Naive thymus-derived CD4-positive, alpha-beta T cell (primary cell): Measurements from ENCODE around the gene GPR173. TPM values are rescaled to one million over a fixed set of nuclear protein-coding genes. Genes with fewer than 3 reads are reported as not detected.
A peak's percentile ranks its signal among the peaks of the same experiment; 100 is the strongest.

Source experiments
- ATAC-seq: fragments of 150-1000 bp; cut with Tn5 transposase; 2 replicates; pipeline ENCODE4 v1.10.0; 2021; ENCODE audit warnings: mild to moderate bottlenecking, moderate library complexity
- CTCF ChIA-PET: fragments of 350-600 bp; sonication (Branson Sonifier 250); formaldehyde crosslinking; loops from one replicate; lab custom pipeline; 2021; ENCODE audit warnings: antibody characterized with exemption; lab: Charles Lee
- POLR2A ChIA-PET: fragments of 350-600 bp; sonication (Branson Sonifier 250); formaldehyde crosslinking; loops from one replicate; lab custom pipeline; 2021; ENCODE audit warnings: antibody characterized with exemption, inconsistent platforms; lab: Charles Lee
- DNase-seq, 9 donors: peaks; one replicate each; pipeline versions ENCODE4 v3.0.0 to v3.0.0-alpha.2; 2020 to 2022; ENCODE audit warnings: mixed read lengths in 1 of 9
- H3K27ac ChIP-seq: one replicate; pipeline ENCODE4 v1.7.0; 2013; ENCODE audit warnings: mild to moderate bottlenecking, low read depth, low read length, moderate library complexity
- H3K27me3 ChIP-seq, 2 donors: one replicate each; pipeline ENCODE4 v1.7.0; 2013; ENCODE audit warnings: low read length in 2 of 2, mild to moderate bottlenecking in 2 of 2, moderate library complexity in 2 of 2; ENCODE audit not compliant: control insufficient read depth in 2 of 2, insufficient read depth in 2 of 2
- H3K36me3 ChIP-seq, 3 experiments: 1 replicate in 2 of 3; 2 replicates in 1 of 3; pipeline ENCODE4 v1.7.0; 2013; ENCODE audit warnings: low read length in 3 of 3, mild to moderate bottlenecking in 3 of 3, moderate library complexity in 1 of 3; ENCODE audit not compliant: insufficient read depth in 3 of 3, control insufficient read depth in 2 of 3
- H3K4me1 ChIP-seq, 2 donors: one replicate each; pipeline ENCODE4 v1.7.0; 2013; ENCODE audit warnings: low read length in 2 of 2, mild to moderate bottlenecking in 2 of 2, moderate library complexity in 1 of 2; ENCODE audit not compliant: control insufficient read depth in 2 of 2, insufficient read depth in 2 of 2
- H3K4me3 ChIP-seq: 2 replicates; pipeline ENCODE4 v1.7.0; 2013; ENCODE audit warnings: mild to moderate bottlenecking, low read length
- H3K9me3 ChIP-seq, 3 experiments: 1 replicate in 2 of 3; 2 replicates in 1 of 3; pipeline ENCODE4 v1.7.0; 2013; ENCODE audit warnings: low read length in 3 of 3; ENCODE audit not compliant: control insufficient read depth in 2 of 3
- H3K27ac Mint-ChIP-seq, 9 donors: one replicate each; pipeline ENCODE4 v1.8.0; 2020 to 2022; ENCODE audit warnings: mixed read lengths in 9 of 9, mild to moderate bottlenecking in 8 of 9, moderate library complexity in 5 of 9, inconsistent platforms in 2 of 9
- H3K27me3 Mint-ChIP-seq, 5 donors: one replicate each; pipeline ENCODE4 v1.8.0; 2021 to 2022; ENCODE audit warnings: mixed read lengths in 5 of 5, mild to moderate bottlenecking in 1 of 5
- H3K36me3 Mint-ChIP-seq, 5 donors: one replicate each; pipeline ENCODE4 v1.8.0; 2020 to 2022; ENCODE audit warnings: mixed read lengths in 5 of 5, mild to moderate bottlenecking in 3 of 5, inconsistent platforms in 1 of 5
- H3K4me1 Mint-ChIP-seq, 7 donors: one replicate each; pipeline ENCODE4 v1.8.0; 2020 to 2022; ENCODE audit warnings: mixed read lengths in 7 of 7, mild to moderate bottlenecking in 3 of 7, inconsistent platforms in 1 of 7
- H3K4me3 Mint-ChIP-seq, 10 donors: one replicate each; pipeline ENCODE4 v1.8.0; 2020 to 2022; ENCODE audit warnings: mild to moderate bottlenecking in 10 of 10, mixed read lengths in 10 of 10, moderate library complexity in 6 of 10, inconsistent platforms in 2 of 10
- H3K9me3 Mint-ChIP-seq, 11 donors: one replicate each; pipeline ENCODE4 v1.8.0; 2020 to 2022; ENCODE audit warnings: mixed read lengths in 11 of 11, mild to moderate bottlenecking in 4 of 11, inconsistent platforms in 1 of 11, moderate library complexity in 1 of 11
- intact Hi-C, 2 donors: fragments of 100-400 bp; cut with micrococcal nuclease; formaldehyde crosslinking; loops; one replicate each; pipeline ENCODE4 v1.15.1; 2023
- polyA plus RNA-seq, 2 donors: library from polyadenylated mRNA; unstranded; fragments of 300-500 nt; fragmentation: Illumina TruSeq; gene quantifications; one replicate each; pipeline ENCODE4 v1.2.3, GENCODE V29; 2021
- total RNA-seq, 6 experiments: library from RNA in 5 of 6; stranded (reverse) in 5 of 6; gene quantifications; 1 replicate in 5 of 6; 2 replicates in 1 of 6; pipeline ENCODE4 v1.2.3 and lab custom pipeline; 2021 to 2026

Gene GPR173
- total and polyA plus RNA-seq, 7 experiments from 2014 or later, result 0.13 to 0.47 TPM; not detected in 5

DNA sequence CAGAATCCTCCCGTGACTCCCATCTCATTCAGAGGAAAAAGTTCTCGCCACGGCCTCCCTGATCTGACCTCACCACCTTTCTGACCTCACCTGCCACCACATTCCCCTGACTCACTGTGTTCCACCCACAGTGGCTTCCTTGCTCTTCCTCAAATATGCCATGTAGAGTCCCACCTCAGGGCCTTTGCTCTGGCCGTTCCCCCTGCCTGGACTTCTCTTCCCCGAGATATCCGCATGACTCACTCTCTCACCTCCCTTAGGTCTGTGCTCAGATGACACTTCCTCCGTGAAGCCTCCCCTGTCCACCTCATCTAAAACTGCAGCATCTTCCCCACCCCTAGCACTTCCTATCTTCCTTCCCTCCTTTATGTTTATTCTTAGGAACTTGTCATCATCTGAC is 26.4 kb downstream of the GPR173 start:
- H3K4me1 ChIP-seq, result peaks cover 0 to 7% of the 10 kb centered on the region in 2 donors
- Mint-ChIP-seq H3K9me3 (peaks cover 0 to 4% (median 0%) of the 10 kb centered on the region in 11 donors), H3K4me3 (no peak overlapping the region), H3K27ac (peak overlapping the region in 3 of 9 donors; percentile 12 to 44 (median 28)), H3K36me3 (no peaks in the 10 kb centered on the region), H3K4me1 (peaks cover 6 to 22% (median 17%) of the 10 kb centered on the region in 7 donors), H3K27me3 (no peaks in the 10 kb centered on the region)
- intact Hi-C loops, result no loop called here
- ChIA-PET POLR2A (no interaction called here), CTCF (no interaction called here)
- H3K27ac ChIP-seq, result no peak overlapping the region
- no peak overlapping the region for H3K4me3 ChIP-seq
- no peaks in the 10 kb centered on the region for H3K27me3 ChIP-seq
- H3K36me3 ChIP-seq, result no peaks in the 10 kb centered on the region
- ATAC-seq, result no peak
- no peak for DNase-seq
- no peaks in the 10 kb centered on the region for H3K9me3 ChIP-seq

DNA sequence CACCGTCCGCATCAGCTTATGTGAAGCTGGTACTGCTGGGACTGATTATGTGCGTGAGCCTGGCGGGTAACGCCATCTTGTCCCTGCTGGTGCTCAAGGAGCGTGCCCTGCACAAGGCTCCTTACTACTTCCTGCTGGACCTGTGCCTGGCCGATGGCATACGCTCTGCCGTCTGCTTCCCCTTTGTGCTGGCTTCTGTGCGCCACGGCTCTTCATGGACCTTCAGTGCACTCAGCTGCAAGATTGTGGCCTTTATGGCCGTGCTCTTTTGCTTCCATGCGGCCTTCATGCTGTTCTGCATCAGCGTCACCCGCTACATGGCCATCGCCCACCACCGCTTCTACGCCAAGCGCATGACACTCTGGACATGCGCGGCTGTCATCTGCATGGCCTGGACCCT is 28.1 kb downstream of the GPR173 start:
- Histone ChIP-seq H3K27ac (no peak overlapping the region), H3K4me1 (peaks cover 0 to 7% of the 10 kb centered on the region in 2 donors), H3K36me3 (no peaks in the 10 kb centered on the region), H3K27me3 (no peaks in the 10 kb centered on the region), H3K9me3 (no peaks in the 10 kb centered on the region), H3K4me3 (no peak overlapping the region)
- POLR2A ChIA-PET, result no interaction called here
- Mint-ChIP-seq H3K27me3 (no peaks in the 10 kb centered on the region), H3K4me3 (no peak overlapping the region), H3K27ac (peak overlapping the region in 1 of 9 donors; percentile 60), H3K9me3 (peaks cover 0 to 3% (median 0%) of the 10 kb centered on the region in 11 donors), H3K4me1 (peaks cover 11 to 25% (median 18%) of the 10 kb centered on the region in 7 donors), H3K36me3 (no peaks in the 10 kb centered on the region)
- ATAC-seq (no peak), DNase-seq (no peak)
- CTCF ChIA-PET, result no interaction called here
- intact Hi-C loops, result no loop called here

DNA sequence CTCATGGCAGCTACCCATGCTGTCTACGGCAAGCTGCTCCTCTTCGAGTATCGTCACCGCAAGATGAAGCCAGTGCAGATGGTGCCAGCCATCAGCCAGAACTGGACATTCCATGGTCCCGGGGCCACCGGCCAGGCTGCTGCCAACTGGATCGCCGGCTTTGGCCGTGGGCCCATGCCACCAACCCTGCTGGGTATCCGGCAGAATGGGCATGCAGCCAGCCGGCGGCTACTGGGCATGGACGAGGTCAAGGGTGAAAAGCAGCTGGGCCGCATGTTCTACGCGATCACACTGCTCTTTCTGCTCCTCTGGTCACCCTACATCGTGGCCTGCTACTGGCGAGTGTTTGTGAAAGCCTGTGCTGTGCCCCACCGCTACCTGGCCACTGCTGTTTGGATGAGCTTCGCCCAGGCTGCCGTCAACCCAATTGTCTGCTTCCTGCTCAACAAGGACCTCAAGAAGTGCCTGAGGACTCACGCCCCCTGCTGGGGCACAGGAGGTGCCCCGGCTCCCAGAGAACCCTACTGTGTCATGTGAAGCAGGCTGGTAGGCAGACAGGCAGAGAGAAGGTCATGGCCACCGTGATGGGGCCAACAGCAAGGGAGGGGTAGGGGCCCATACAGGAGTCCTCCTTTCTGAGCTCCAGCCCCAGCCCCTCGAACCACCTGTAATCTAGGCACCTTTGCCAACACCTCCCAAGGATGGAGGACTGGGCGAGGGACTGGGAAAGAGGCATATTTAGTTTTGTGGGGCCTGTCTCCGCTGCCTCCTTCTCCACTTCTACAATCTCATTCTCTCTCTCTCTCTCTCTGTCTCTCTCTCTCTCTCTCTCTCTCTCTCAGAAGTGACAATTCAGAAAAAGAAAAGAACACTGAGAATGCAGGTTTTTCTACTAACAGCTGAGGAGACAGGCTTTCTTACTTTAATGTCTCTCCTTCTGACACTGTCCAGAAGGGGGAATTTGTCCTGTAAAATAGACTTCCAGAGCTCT is 28.9 kb downstream of the GPR173 start:
- peak overlapping the region in 3 of 9 donors; percentile 0 to 54 (median 52) for H3K27ac Mint-ChIP-seq
- no peak for DNase-seq
- Histone ChIP-seq H3K36me3 (peaks cover 0 to 2% (median 0%) of the 10 kb centered on the region in 3 experiments), H3K9me3 (no peaks in the 10 kb centered on the region), H3K4me1 (peaks cover 0 to 2% of the 10 kb centered on the region in 2 donors), H3K27ac (no peak overlapping the region), H3K4me3 (no peak overlapping the region), H3K27me3 (no peaks in the 10 kb centered on the region)
- intact Hi-C loops, result no loop called here
- H3K4me3 Mint-ChIP-seq, result no peak overlapping the region
- H3K36me3 Mint-ChIP-seq, result no peaks in the 10 kb centered on the region
- H3K9me3 Mint-ChIP-seq, result peaks cover 0 to 6% (median 0%) of the 10 kb centered on the region in 11 donors
- H3K27me3 Mint-ChIP-seq, result peaks cover 0 to 3% (median 0%) of the 10 kb centered on the region in 5 donors
- ChIA-PET CTCF (no interaction called here), POLR2A (interaction anchor here (0.7 to 1.4 kb wide), 2 partner anchors 11 to 23 kb away, joined by 3 to 5 read pairs; no protein-coding TSS in a partner anchor)
- no peak for ATAC-seq
- peaks cover 6 to 17% (median 10%) of the 10 kb centered on the region in 7 donors for H3K4me1 Mint-ChIP-seq

DNA sequence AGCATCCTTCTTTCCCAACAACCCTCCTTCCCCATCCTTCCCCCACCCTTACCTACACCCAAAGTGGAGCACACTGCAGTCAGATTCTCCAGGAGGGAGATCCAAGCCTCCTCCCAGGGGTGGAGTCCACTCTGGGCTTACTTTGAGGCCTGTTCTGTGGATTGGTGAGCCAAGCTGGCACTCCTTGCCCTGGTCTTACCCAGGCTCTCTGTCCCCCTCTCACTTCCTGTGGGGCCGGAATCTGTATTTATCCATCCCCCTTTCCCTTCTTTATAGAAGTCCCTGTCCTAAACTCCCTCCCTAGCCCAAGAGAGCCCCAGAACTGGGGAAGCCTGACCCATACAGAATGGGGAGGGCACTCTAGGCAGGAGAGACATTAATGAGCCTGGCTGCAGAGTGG is 30.4 kb downstream of the GPR173 start:
- H3K9me3 ChIP-seq, result no peaks in the 10 kb centered on the region
- intact Hi-C loops, result no loop called here
- POLR2A ChIA-PET, result interaction anchor here (1.4 kb wide), 1 partner anchor 10 kb away, joined by 5 read pairs; no protein-coding TSS in a partner anchor
- CTCF ChIA-PET, result no interaction called here
- DNase-seq (no peak), ATAC-seq (no peak)
- Mint-ChIP-seq H3K27ac (peak overlapping the region in 3 of 9 donors; percentile 42 to 97 (median 62)), H3K36me3 (peaks cover 0 to 3% (median 0%) of the 10 kb centered on the region in 5 donors), H3K27me3 (peaks cover 0 to 3% (median 0%) of the 10 kb centered on the region in 5 donors), H3K4me1 (peaks cover 13 to 26% (median 16%) of the 10 kb centered on the region in 7 donors), H3K9me3 (peaks cover 0 to 9% (median 0%) of the 10 kb centered on the region in 11 donors), H3K4me3 (no peak overlapping the region)
- H3K27me3 ChIP-seq, result no peaks in the 10 kb centered on the region
- H3K4me3 ChIP-seq, result no peak overlapping the region
- peaks cover 0 to 5% (median 0%) of the 10 kb centered on the region in 3 experiments for H3K36me3 ChIP-seq
- H3K27ac ChIP-seq, result no peak overlapping the region
- H3K4me1 ChIP-seq, result peaks cover 0 to 7% of the 10 kb centered on the region in 2 donors

DNA sequence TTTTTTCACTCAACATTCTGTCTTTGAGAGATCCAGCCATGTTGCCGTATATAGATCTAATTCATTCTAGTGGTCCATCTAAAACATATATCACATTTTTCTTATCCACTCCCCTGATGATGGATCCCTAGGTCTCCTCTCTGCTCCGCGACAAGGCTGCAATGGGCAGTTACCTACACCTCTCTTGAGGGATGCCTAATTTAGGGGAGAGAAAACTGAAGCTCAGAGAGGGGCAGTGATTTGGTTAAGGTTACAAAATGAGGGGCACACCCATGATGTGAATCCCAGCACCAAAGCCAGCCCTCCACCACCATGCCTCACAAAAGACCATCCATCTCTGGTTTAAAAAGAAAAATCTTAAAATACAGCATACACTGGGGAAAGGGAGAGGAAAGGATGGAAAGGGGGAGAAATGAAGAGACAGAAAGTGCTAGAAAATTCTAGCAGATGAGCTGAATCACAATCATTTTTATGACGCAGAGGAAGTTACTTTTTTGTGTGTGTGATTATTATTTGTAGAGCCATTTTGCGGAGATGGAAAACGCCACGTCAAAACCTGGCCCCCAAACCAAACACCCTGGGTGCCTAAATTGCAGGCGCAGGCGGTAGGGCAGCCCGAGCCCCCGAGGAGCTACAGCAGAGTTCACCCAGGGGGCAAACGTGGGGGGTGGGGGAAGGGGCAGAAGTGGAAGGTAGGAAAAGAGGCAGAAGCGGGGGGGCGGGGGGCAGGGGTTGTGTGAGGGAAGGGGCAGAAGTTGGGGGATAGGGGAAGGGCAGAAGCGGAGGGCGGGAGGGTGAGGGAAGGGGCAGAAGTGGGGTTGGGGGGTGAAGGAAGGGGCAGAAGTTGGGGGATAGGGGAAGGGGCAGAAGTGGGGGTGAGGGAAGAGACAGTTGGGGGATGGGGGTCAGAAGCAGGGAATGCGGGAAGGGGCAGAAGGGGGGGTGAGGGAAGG is 32.3 kb downstream of the GPR173 start:
- Histone ChIP-seq H3K4me3 (no peak overlapping the region), H3K27me3 (no peaks in the 10 kb centered on the region), H3K27ac (peak overlapping the region; percentile 75), H3K4me1 (peaks cover 0 to 12% of the 10 kb centered on the region in 2 donors), H3K36me3 (peaks cover 0 to 24% (median 5%) of the 10 kb centered on the region in 3 experiments), H3K9me3 (no peaks in the 10 kb centered on the region)
- peak overlapping the region; percentile 91 to 97 (median 96) for H3K27ac Mint-ChIP-seq
- H3K9me3 Mint-ChIP-seq, result peaks cover 0 to 9% (median 0%) of the 10 kb centered on the region in 11 donors
- peak in 4 of 9 donors; percentile 28 to 63 (median 37) for DNase-seq
- no peak for ATAC-seq
- ChIA-PET CTCF (no interaction called here), POLR2A (interaction anchor here (0.8 to 3.3 kb wide), 5 partner anchors 8 to 1919 kb away, joined by 3 to 42 read pairs (median 4); partner anchors contain the start of gene APEX2)
- peak overlapping the region; percentile 73 to 90 (median 84) for H3K4me3 Mint-ChIP-seq
- H3K36me3 Mint-ChIP-seq, result peaks cover 0 to 10% (median 5%) of the 10 kb centered on the region in 5 donors
- H3K4me1 Mint-ChIP-seq, result peaks cover 21 to 38% (median 33%) of the 10 kb centered on the region in 7 donors
- H3K27me3 Mint-ChIP-seq, result peaks cover 0 to 3% (median 0%) of the 10 kb centered on the region in 5 donors
- intact Hi-C loops, result loop anchor here (1.0 to 10.0 kb wide), 3 partner anchors 8 to 1556 kb away; partner anchors contain the start of gene HUWE1 (in 1 of the 2)
